Measurements from ENCODE around the gene KRT5. TPM values are rescaled to one million over a fixed set of nuclear protein-coding genes. Genes with fewer than 3 reads are reported as not detected.

KRT5 gene
- total RNA-seq, 2 experiments from 2014 or later: 0.91 TPM; not detected in 1

GRCh38 chr12:52508211-52508610 lies 12.0 kb downstream of the KRT5 start:
- Histone ChIP-seq H3K36me3 (ENCODE audit: insufficient read depth, low read length) (no peaks in the 10 kb centered on the region), H3K9me3 (ENCODE audit: low read length) (0 out of 2 replicates have a peak, but pooled peaks cover 13% of the 10 kb centered on the region), H3K27ac (ENCODE audit: low read depth, low read length, poor library complexity, severe bottlenecking) (no peak overlapping the region), H2AFZ (ENCODE audit: low read length) (no peak overlapping the region), H4K20me1 (ENCODE audit: insufficient read depth, low read length) (no peaks in the 10 kb centered on the region), H3K79me2 (ENCODE audit: insufficient read depth, low read depth, low read length) (no peaks in the 10 kb centered on the region), H3K4me2 (ENCODE audit: low read length) (no peak overlapping the region), H3K4me1 (ENCODE audit: insufficient read depth, low read length, poor library complexity, severe bottlenecking) (no peaks in the 10 kb centered on the region), H3K4me3 (ENCODE audit: low read depth, low read length, poor library complexity, severe bottlenecking) (no peak overlapping the region), H3K9me2 (ENCODE audit: insufficient read depth, low read length) (no peaks in the 10 kb centered on the region)
- BruUV-seq (replicated peaks): no TSS peak
- no peak for DNase-seq (ENCODE audit: low spot score)
- ChIA-PET POLR2A (no interaction called here), CTCF (ENCODE audit: unreplicated experiment) (no interaction called here)
- intact Hi-C loops (cut with micrococcal nuclease; ENCODE audit: unreplicated experiment): no loop called here
- TF ChIP-seq CTCF (conservative IDR thresholded peaks at IDR 0.05; ENCODE audit: low read length) (no peak), EZH2phosphoT487 (IDR thresholded peaks at IDR 0.05; ENCODE audit: borderline replicate concordance, low read depth, low read length) (no peak)

GRCh38 chr12:52506858-52507715 lies 13.1 kb downstream of the KRT5 start:
- H3K4me2 ChIP-seq (ENCODE audit: low read length): no peak overlapping the region
- H3K9me3 ChIP-seq (ENCODE audit: low read length): 0 out of 2 replicates have a peak, but pooled peaks cover 13% of the 10 kb centered on the region
- no peaks in the 10 kb centered on the region for H3K36me3 ChIP-seq (ENCODE audit: insufficient read depth, low read length)
- no peak overlapping the region for H2AFZ ChIP-seq (ENCODE audit: low read length)
- H4K20me1 ChIP-seq (ENCODE audit: insufficient read depth, low read length): no peaks in the 10 kb centered on the region
- no peaks in the 10 kb centered on the region for H3K4me1 ChIP-seq (ENCODE audit: insufficient read depth, low read length, poor library complexity, severe bottlenecking)
- ChIA-PET CTCF (ENCODE audit: unreplicated experiment) (no interaction called here), POLR2A (interaction anchor here (0.6 kb wide), 2 partner anchors 205 to 868 kb away, joined by 4 to 10 read pairs; no protein-coding TSS in a partner anchor)
- DNase-seq (ENCODE audit: low spot score): peak; percentile 29
- H3K9me2 ChIP-seq (ENCODE audit: insufficient read depth, low read length): no peaks in the 10 kb centered on the region
- intact Hi-C loops (cut with micrococcal nuclease; ENCODE audit: unreplicated experiment): no loop called here
- no peak overlapping the region for H3K4me3 ChIP-seq (ENCODE audit: low read depth, low read length, poor library complexity, severe bottlenecking)
- no peak overlapping the region for H3K27ac ChIP-seq (ENCODE audit: low read depth, low read length, poor library complexity, severe bottlenecking)
- no peaks in the 10 kb centered on the region for H3K79me2 ChIP-seq (ENCODE audit: insufficient read depth, low read depth, low read length)
- TF ChIP-seq EZH2phosphoT487 (IDR thresholded peaks at IDR 0.05; ENCODE audit: borderline replicate concordance, low read depth, low read length) (no peak), CTCF (conservative IDR thresholded peaks at IDR 0.05; ENCODE audit: low read length) (peak; percentile 75)
- BruUV-seq (replicated peaks): no TSS peak

- intact Hi-C loops (cut with micrococcal nuclease; ENCODE audit: unreplicated experiment): no loop called here
- no TSS peak for BruUV-seq (replicated peaks)
- CTCF ChIA-PET (ENCODE audit: unreplicated experiment): no interaction called here
Measured at GRCh38 chr12:52502877-52503276, 17.3 kb downstream of the KRT5 start.

More at GRCh38 chr12:52502877-52503276, 17.3 kb downstream of the KRT5 start:
- Histone ChIP-seq H3K27ac (ENCODE audit: low read depth, low read length, poor library complexity, severe bottlenecking) (no peak overlapping the region), H3K36me3 (ENCODE audit: insufficient read depth, low read length) (no peaks in the 10 kb centered on the region), H3K4me2 (ENCODE audit: low read length) (no peak overlapping the region), H3K9me2 (ENCODE audit: insufficient read depth, low read length) (no peaks in the 10 kb centered on the region), H2AFZ (ENCODE audit: low read length) (no peak overlapping the region), H3K4me3 (ENCODE audit: low read depth, low read length, poor library complexity, severe bottlenecking) (no peak overlapping the region), H3K4me1 (ENCODE audit: insufficient read depth, low read length, poor library complexity, severe bottlenecking) (no peaks in the 10 kb centered on the region), H4K20me1 (ENCODE audit: insufficient read depth, low read length) (no peaks in the 10 kb centered on the region), H3K79me2 (ENCODE audit: insufficient read depth, low read depth, low read length) (no peaks in the 10 kb centered on the region), H3K9me3 (ENCODE audit: low read length) (no peaks in the 10 kb centered on the region)
- DNase-seq (ENCODE audit: low spot score): no peak
- POLR2A ChIA-PET: interaction anchor here (0.6 to 1.0 kb wide), 2 partner anchors 50 to 387 kb away, joined by 4 read pairs; no protein-coding TSS in a partner anchor
- TF ChIP-seq CTCF (conservative IDR thresholded peaks at IDR 0.05; ENCODE audit: low read length): no peak
- no peak for TF ChIP-seq EZH2phosphoT487 (IDR thresholded peaks at IDR 0.05; ENCODE audit: borderline replicate concordance, low read depth, low read length)
